PC-3 (cell line): ENCODE results near the gene EDNRA.

Experiments
- EZH2 ChIP-seq: fragments of 300-600 bp; sonication (generic); IDR thresholded peaks from one replicate; pipeline ENCODE4 v1.6.1; 2017; ENCODE audit warnings: antibody characterized with exemption, mild to moderate bottlenecking, low read length; ENCODE audit not compliant: unreplicated experiment
- EZH2phosphoT487 ChIP-seq: fragments of 300-600 bp; sonication (generic); IDR thresholded peaks from 2 replicates; pipeline ENCODE4 v1.6.1; 2018; ENCODE audit warnings: mild to moderate bottlenecking, antibody characterized with exemption, low read length, borderline replicate concordance
- TF ChIP-seq, protein P1 (sequence below): fragments of 300-600 bp; sonication (generic); conservative IDR thresholded peaks from 2 replicates; pipeline ENCODE4 v1.5.1; 2017; ENCODE audit warnings: antibody characterized with exemption, low read depth, mild to moderate bottlenecking, low read length

DNA sequence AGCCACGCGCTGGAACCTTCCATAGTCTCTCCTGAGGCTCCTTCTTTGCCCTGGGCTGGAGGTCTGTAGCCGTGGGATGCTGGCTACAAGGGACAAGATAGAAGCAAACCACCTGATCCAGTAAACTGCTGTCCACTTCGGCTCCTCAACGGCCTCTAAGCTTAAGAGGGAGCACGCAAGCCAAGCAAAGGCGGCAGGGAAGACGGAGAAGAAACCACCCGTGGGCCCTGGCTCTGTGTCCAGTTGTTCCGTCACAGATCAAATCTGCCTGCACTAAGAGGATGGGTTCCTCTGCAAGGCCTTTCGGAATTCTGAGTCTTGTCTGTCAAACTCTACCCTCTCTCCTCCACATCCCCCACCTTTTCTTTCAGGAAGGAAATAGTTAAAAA is 401 bp upstream of the EDNRA start:
- TF ChIP-seq, protein P1, sequence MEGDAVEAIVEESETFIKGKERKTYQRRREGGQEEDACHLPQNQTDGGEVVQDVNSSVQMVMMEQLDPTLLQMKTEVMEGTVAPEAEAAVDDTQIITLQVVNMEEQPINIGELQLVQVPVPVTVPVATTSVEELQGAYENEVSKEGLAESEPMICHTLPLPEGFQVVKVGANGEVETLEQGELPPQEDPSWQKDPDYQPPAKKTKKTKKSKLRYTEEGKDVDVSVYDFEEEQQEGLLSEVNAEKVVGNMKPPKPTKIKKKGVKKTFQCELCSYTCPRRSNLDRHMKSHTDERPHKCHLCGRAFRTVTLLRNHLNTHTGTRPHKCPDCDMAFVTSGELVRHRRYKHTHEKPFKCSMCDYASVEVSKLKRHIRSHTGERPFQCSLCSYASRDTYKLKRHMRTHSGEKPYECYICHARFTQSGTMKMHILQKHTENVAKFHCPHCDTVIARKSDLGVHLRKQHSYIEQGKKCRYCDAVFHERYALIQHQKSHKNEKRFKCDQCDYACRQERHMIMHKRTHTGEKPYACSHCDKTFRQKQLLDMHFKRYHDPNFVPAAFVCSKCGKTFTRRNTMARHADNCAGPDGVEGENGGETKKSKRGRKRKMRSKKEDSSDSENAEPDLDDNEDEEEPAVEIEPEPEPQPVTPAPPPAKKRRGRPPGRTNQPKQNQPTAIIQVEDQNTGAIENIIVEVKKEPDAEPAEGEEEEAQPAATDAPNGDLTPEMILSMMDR: no peak
- no peak for TF ChIP-seq EZH2
- no peak for TF ChIP-seq EZH2phosphoT487
